NCI-H1105 treated with DMSO at 0.1 percent for 48 hours (cell line): ENCODE data around the gene KCNMA1.

ENCODE experiments used
- DNase-seq: peaks from one replicate; lab custom pipeline; 2025; lab: John Stamatoyannopoulos, UW

KCNMA1 gene

GRCh38 chr10:77079592-77080300 is 557.9 kb downstream of the KCNMA1 start:
- no peak for DNase-seq

- no peak for DNase-seq
Observed at GRCh38 chr10:77077316-77077945, 560.2 kb downstream of the KCNMA1 start.

DNA sequence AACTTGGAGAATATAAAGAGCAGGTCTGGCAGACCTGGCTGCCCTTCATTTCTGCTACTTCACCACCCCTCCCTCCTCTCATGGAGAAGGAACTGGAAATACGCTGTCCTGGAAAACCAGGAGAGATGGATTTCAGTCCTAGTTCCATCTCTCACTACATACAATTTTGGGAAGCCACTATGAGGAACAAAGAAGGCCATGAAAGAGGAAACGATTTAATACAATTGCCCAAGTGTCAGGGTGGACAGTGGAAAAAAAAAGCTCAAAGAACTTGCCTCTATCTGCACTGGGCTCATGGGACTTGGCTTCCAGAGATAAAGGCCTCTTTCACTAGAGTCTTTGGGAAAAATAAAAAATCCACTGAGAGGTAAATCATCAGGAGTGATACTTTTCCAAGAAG is 561.7 kb downstream of the KCNMA1 start:
- no peak for DNase-seq

GRCh38 chr10:77074104-77074624 is 563.4 kb downstream of the KCNMA1 start:
- no peak for DNase-seq

GRCh38 chr10:77073663-77073960 is 564.0 kb downstream of the KCNMA1 start:
- DNase-seq, result no peak

DNA sequence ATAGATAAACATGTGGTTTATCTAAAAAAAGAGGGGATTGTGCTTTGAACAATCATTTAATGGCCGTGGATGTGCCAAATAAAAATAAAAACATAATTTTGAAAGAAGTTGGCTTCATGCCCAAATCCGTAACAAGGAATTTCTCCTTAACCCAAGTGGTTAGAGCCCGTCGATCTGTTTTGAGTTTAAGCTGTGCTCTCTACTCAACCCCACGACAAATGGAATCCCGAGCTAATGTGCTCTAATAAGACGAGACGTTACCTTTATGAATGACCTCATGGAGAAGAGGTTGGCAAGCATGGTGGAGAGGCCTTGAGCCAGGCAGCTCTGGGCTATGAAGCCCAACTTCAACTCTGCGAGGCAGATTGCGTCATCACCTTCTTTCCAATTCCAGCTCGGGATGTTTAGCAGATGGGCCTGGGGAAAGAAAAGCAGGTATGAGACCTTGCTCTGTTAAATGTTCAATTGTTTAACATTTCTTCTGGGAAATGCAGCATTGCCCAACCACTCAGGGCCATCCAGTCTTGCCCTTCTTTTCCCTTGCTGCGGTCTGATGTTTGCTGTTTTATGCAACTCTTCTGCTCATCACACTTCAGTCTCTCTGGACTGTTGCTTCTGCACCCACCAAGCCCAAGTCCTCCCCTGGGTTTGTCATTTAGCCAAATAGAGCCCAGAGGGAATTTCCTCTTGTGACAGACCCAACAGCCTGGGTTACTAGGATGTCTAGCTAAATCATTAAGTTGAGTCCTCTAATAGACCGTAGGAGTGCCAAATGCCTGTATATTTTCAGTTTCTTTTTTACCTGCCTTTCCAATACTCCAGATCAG is 564.6 kb downstream of the KCNMA1 start:
- no peak for DNase-seq

- no peak for DNase-seq
Observed at GRCh38 chr10:77072361-77072835, 565.2 kb downstream of the KCNMA1 start.

DNA sequence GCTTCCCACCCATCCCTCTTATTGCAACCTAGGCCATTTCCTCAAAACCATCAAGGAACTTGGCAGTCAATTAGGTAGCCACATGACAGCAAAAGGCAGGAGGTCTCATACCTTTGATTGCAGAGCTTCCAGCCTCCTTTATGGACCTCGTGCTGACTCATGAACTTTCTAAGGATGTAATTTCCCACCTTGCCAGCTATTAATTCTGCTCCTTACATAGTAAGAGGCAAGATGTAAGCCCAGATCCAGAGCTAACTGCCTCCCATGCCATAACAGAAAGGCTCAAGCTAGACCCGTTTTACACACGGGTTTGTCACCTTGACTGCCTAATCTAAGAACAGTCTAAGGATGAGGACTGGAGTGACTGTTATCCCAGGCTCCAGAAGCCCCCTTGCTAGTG is 565.7 kb downstream of the KCNMA1 start:
- DNase-seq, result no peak

DNA sequence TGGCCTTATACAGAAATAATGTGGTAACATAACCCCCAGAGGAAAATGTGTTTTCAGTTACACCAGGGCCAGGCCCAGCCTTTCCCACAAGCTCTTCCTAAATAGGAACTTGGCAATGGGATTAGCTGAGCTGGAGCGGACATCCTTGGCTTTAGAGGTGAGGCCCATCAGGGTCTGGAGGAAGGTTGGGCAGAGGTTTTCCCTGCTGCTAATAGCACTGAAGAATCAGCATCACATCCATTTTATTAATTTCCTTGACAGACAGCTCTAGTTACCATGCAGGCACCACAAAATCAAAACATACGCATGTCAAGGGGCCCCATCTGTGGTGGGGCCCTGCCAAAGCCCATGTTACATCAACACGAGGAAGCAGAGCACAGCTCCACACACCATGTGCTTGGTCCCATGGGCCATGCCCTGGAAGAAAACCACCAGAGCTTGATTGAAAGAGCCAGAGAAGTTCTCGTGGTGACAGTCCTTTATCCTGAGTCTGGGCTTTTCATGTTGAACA is 566.6 kb downstream of the KCNMA1 start:
- DNase-seq, result no peak

DNA sequence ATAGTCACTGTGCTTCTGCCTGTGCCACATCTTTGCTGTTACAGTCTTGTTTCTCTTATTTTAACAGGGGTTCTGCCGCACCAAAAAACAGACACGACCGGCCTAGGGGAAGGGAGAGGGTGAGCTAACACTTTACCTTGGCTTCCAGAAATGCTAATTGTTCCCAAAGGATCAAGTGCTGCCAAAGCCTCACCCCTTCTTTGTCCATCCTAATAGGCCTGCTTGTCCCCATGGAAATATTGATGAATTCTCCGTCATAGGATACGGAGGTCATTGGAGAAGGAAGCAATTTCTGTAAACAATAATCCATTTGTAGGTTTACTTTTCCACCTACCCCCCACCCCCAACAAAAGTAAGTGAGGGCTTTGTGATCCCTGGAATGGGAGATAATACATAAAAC is 567.3 kb downstream of the KCNMA1 start:
- DNase-seq, result no peak

GRCh38 chr10:77068969-77069368 is 568.6 kb downstream of the KCNMA1 start:
- no peak for DNase-seq

GRCh38 chr10:77068272-77068671 is 569.3 kb downstream of the KCNMA1 start:
- DNase-seq, result no peak

DNA sequence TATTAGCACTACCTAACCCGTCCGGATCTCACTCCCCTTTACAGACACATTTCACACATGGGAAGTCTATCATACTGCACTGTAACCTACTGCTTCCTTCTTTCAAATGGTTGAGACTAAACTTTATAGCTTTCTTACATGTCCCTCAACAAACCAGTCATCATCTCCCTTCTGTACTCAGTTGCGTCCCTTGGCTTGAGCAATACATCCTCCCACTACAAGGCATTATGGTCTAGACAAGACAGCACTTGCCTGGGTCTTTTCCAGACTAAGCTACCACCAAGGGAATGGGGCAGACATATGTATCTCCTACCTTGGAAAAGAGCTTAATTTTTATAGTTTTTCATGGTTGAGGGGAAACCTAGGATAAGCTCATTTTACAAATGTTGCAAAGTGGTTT is 575.2 kb downstream of the KCNMA1 start:
- DNase-seq, result no peak

- no peak for DNase-seq
Observed at GRCh38 chr10:77060913-77061312, 576.7 kb downstream of the KCNMA1 start.

GRCh38 chr10:77056650-77057049 is 581.0 kb downstream of the KCNMA1 start:
- DNase-seq, result no peak

DNA sequence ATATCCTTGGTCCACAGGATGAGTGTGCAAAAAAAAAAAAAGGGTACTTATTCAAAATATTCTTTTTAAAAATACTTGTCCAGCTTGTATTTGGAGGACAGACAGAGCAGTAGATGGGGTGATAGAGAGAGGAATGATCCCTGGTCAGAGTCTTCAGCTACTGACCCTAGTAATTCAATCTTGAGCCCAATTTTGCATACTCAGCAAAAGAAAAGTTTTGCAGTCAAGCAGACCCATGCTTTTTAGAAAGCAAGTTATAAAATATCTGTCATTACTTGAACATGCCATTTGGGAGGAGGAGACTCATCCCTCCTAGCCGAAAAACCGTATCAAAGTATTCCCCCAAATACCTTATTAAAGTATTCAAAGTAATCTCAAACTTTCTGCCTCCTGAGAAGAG is 585.0 kb downstream of the KCNMA1 start:
- DNase-seq, result no peak

DNA sequence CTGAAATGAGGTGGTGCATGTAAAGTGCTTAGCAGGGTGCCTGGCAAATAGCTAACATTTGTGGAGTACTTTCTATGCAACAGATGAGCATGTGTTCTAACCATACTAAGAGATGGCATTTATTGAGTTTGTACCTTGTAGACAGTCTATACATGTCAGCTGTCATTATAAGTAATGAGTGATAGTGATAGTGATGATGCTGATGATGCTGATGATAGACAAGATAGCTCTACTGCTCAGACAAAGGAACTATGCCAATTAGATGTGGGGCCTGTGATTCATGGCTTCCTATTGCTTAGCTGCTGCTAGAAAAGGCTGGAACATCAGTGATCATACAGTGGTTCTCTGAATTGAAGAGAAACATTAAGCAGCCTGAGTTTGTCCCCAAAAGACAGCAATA is 585.8 kb downstream of the KCNMA1 start:
- DNase-seq, result no peak

DNA sequence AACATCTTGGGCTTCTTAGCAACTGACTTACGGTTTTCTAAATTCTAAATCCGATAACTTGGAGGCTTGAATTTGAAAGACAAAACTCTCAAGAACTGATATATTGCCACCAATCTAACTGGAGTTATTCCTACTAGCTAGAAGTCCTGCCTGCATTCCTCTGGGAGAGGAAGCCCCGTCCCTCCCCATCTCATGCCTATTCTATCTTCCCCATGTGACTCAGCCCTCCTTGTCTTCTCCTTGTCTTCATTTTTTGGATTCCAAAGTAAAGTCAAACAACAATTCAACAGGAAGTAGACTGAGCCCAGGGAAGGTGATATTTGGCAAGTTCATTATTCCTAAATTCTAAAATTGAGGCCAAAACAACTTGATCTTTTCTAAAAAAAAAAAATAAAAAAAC is 587.7 kb downstream of the KCNMA1 start:
- DNase-seq, result no peak

GRCh38 chr10:77049146-77049545 is 588.5 kb downstream of the KCNMA1 start:
- DNase-seq, result no peak

GRCh38 chr10:77045085-77045484 is 592.5 kb downstream of the KCNMA1 start:
- DNase-seq, result no peak

DNA sequence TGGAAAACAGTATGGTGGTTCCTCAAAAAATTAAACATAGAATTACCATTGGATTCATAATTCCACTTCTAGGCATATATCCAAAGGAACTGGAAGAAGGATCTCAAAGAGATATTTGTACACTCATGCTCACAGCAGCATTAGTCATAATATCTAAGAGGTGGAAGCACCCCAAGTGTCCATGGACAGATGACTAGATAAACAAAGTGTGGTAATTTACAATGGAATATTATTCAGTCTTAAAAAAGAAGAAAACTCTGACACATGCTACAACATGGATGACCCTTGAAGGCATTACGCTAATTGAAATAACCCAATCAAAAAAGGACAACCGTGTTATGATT is 594.2 kb downstream of the KCNMA1 start:
- DNase-seq, result no peak

- no peak for DNase-seq
Observed at GRCh38 chr10:77042706-77043419, 594.7 kb downstream of the KCNMA1 start.
